Urinary bladder (tissue), 4 donors: ENCODE results near the gene CCDC183. TPM values are rescaled to one million over a fixed set of nuclear protein-coding genes. Genes with fewer than 3 reads are reported as not detected.
A peak's percentile ranks its signal among the peaks of the same experiment; 100 is the strongest.
"Not testable (repeated sequence)": the region's sequence is repeated elsewhere in the genome, so short reads cannot be mapped to it uniquely, and the experiment has no call there.

Experiments
- DNase-seq: peaks from one replicate; pipeline ENCODE4 v3.0.0-alpha.2; 2015; ENCODE audit errors: extremely low spot score
- H3K27ac ChIP-seq: one replicate; pipeline ENCODE4 v1.5.1; 2013; ENCODE audit warnings: low read depth, mild to moderate bottlenecking, moderate library complexity
- H3K36me3 ChIP-seq: one replicate; pipeline ENCODE4 v1.6.1; 2013; ENCODE audit warnings: mild to moderate bottlenecking, moderate library complexity; ENCODE audit not compliant: insufficient read depth
- H3K4me1 ChIP-seq: one replicate; pipeline ENCODE4 v1.6.1; 2013; ENCODE audit warnings: mild to moderate bottlenecking, moderate library complexity; ENCODE audit not compliant: insufficient read depth
- H3K4me3 ChIP-seq: one replicate; pipeline ENCODE4 v1.5.1; 2013; ENCODE audit warnings: low read depth, low read length
- WGBS: extraction: QIAGEN DNeasy Blood & Tissue Kit; methylation state at CpG from one replicate; pipeline ENCODE4 v1.1.7; 2013; 5-methylcytosine and 5-hydroxymethylcytosine counted together
- polyA plus RNA-seq: library from polyadenylated mRNA; stranded (reverse); fragments of 200-250 nt; gene quantifications from one replicate; pipeline ENCODE4 v1.2.3, GENCODE V29; 2013
- total RNA-seq: library from RNA; depleted of rRNA; stranded (reverse); fragments of >200 nt; gene quantifications from one replicate; pipeline ENCODE4 v1.2.3, GENCODE V29; 2014
- donor health status: healthy with polysubstance abuse.
- donor health status: healthy.

CCDC183 gene
- total and polyA plus RNA-seq, 2 donors = 0.85 to 1.5 TPM

GRCh38 chr9:136835162-136835931 lies 39.2 kb downstream of the CCDC183 start:
- no peaks in the 10 kb centered on the region for H3K4me1 ChIP-seq
- no peaks in the 10 kb centered on the region for H3K36me3 ChIP-seq
- WGBS = 88% methylated on average over 36 of the region's 36 CpGs
- no peak overlapping the region for H3K4me3 ChIP-seq
- no peak for DNase-seq
- H3K27ac ChIP-seq = no peak overlapping the region

DNA sequence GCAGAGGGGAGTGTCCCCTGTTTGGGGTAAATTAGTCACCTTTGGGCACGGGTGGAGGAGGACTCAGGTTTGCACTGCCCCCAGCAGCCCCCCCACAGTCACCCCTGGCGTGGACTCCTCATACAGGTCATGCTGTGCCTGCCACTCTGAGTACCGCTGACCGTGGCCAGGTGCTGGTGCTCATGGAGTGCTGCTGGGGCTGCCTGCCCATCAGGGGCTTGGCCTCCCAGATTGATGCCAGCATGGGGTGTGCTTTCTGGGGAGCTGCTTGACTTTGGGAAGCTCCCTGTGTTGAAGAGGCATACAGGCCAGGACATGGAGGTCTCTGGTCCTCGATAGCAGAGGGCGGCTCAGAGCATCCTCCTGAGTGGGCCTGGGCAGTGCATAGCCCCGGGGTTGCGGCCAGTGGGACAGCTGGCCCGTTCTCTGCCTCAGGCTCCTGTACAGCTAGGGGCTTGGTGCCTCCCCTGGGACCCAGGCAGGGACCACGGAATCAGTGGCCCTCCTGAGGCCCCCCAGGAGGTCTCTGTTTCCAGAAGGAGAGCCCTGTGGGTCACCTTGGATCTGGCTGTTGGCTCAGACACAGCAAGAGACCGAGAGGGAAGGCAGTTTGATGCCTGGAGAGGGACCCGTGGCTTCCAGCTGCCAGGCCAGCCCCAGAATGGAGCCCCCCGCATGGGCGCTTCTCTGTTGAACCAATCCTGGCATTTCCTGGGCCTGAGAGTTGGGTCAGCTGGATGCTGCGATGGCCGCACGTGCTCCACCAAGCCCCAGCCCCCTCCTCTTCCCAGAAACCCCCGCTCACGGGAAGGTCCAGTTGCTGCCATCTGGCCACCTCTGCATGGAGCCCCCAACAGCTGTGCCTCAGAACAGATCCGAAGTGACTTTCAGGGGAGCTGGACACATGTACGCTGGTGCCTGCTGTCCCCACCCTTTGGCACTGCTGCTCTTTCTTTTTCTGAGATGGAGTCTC lies 40.1 kb downstream of the CCDC183 start:
- no peak overlapping the region for H3K4me3 ChIP-seq
- H3K27ac ChIP-seq = no peak overlapping the region
- no peak for DNase-seq
- H3K36me3 ChIP-seq = no peaks in the 10 kb centered on the region
- WGBS = 89% methylated on average over 21 of the region's 21 CpGs
- no peaks in the 10 kb centered on the region for H3K4me1 ChIP-seq

GRCh38 chr9:136837146-136837855 lies 41.2 kb downstream of the CCDC183 start:
- no peaks in the 10 kb centered on the region for H3K36me3 ChIP-seq
- H3K4me3 ChIP-seq = no peak overlapping the region
- H3K4me1 ChIP-seq = no peaks in the 10 kb centered on the region
- 90% methylated on average over 27 of the region's 27 CpGs for WGBS
- DNase-seq = no peak
- H3K27ac ChIP-seq = no peak overlapping the region

DNA sequence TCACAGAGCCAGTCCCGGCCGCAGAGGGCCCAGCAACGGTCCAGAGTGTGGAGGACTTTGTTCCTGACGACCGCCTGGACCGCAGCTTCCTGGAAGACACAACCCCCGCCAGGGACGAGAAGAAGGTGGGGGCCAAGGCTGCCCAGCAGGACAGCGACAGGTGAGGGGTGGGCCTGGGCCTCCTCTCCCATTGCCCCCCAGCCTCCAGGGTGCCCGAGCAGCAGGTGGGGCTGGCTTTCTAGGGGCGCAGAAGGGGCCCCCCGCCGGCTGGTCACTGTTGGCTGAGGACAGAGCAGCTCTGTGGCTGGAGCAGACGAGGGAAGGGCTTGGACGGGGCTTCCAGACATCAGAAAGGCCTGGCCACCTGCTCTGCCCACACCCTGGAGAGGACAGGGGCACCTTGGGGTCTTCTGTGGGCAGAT lies 41.7 kb downstream of the CCDC183 start:
- H3K4me3 ChIP-seq, H3K4me1 ChIP-seq, H3K36me3 ChIP-seq, DNase-seq, H3K27ac ChIP-seq: not testable (repeated sequence)
- 89% methylated on average over 15 of the region's 15 CpGs for WGBS

DNA sequence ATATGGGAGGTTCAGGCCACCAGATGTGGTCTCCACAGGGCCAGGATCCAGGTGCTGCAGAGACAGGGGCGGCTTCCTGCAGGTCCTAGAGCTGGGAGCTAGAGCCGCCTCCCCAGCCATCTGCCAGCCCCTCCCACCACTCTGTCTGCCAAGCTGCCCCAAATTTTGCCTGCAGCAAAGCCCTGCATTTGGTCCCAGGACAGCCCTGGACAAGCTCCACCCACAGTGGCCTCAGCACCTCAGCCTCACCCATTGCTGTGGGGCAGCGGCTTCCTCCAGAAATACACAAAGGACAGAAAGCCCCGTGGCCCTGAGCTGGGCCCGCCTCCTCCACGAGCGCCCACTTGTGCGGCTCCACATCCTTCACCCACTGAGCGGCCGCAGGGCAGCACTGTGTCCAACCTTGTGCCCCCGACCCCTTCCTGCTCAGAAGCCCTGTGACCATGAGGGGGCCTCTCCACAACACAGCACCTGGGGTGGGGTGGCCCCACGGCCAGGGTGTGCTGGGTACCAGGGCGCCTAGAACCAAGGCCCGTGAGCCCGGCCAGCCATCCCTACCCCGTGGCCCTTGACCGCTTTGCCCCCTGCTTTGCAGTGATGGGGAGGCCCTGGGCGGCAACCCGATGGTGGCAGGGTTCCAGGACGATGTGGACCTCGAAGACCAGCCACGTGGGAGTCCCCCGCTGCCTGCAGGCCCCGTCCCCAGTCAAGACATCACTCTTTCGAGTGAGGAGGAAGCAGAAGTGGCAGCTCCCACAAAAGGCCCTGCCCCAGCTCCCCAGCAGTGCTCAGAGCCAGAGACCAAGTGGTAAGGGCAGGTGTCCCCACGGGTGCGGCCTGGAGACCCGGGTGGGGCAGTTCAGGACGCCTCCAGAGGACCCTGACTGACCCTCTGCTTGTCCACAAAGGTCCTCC lies 42.4 kb downstream of the CCDC183 start:
- H3K4me1 ChIP-seq = no peaks in the 10 kb centered on the region
- 86% methylated on average over 29 of the region's 29 CpGs for WGBS
- no peak overlapping the region for H3K27ac ChIP-seq
- H3K4me3 ChIP-seq = no peak overlapping the region
- no peaks in the 10 kb centered on the region for H3K36me3 ChIP-seq
- no peak for DNase-seq

- WGBS = 85% methylated on average over 36 of the region's 36 CpGs
Measured at GRCh38 chr9:136839229-136840139, 43.3 kb downstream of the CCDC183 start.

DNA sequence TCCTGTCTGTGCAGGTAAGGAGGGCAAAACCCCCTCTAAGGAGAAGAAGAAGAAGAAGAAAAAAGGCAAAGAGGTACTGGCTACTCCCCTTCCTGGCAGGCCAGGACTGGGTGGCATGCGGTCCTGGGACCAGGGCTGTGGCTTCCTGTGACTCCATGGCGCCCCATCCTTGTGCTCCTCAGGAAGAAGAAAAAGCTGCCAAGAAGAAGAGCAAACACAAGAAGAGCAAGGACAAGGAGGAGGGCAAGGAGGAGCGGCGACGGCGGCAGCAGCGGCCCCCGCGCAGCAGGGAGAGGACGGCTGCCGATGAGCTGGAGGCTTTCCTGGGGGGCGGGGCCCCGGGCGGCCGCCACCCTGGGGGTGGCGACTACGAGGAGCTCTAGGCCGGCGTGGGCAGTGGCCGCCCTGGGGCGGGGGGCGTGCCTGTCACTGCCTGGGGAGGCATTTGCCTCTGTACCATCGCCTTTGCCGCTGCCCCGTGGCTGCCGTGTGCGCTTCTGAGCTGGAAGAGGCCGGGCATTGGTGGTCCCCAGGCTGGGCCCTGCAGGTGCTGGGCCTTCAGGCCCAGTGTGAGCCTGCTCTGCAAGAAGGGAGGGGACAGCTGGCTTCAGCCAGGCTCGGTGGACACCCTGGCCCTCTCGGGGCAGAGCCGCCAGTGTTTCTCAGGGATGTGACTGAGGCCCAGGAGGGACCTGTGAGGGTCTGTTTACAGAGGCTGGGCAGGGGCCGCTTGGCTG lies 44.2 kb downstream of the CCDC183 start:
- H3K27ac ChIP-seq = no peak overlapping the region
- DNase-seq = no peak
- no peaks in the 10 kb centered on the region for H3K4me1 ChIP-seq
- 77% methylated on average over 32 of the region's 32 CpGs for WGBS
- no peak overlapping the region for H3K4me3 ChIP-seq
- H3K36me3 ChIP-seq = no peaks in the 10 kb centered on the region

More at GRCh38 chr9:136839229-136840139, 43.3 kb downstream of the CCDC183 start:
- no peaks in the 10 kb centered on the region for H3K4me1 ChIP-seq
- H3K27ac ChIP-seq = no peak overlapping the region
- no peak overlapping the region for H3K4me3 ChIP-seq
- H3K36me3 ChIP-seq = no peaks in the 10 kb centered on the region
- no peak for DNase-seq

DNA sequence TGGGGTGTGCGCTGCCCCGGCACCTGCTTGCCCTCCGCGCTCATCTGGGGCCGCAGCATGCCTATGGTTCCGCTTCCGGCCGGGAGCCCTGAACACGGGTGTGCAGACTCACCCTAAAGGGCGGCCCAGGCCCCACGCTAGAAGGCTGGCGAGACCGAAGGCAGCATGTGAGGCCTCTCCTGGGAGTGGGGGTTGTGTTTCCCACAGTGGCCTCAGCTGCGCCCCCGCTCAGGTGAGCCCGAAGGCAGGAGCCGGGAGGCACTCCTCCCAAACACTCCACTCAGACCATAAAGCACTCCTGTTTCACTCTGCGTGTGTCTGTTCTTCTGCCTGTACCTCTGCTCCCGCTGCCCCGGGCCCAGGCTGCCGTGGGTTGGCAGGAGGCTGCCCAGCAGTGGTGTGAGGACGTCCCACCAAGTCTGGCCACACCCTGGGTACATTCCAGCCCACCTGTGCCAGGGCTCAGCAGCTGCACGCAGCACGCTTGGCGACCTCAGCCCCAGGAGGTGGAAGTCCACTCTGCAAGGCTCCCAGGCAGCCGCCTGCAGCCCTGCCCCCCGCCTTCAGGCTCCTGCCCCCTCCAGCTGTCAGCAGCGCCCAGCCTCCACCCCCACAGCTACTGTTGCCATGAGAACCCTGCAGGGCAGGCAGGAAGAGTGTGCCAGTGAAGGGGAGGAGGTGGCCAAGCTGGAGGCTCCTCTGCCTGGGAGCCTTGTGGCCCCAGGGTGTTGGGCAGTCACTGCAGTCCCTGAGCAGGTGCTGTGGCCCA lies 44.9 kb downstream of the CCDC183 start:
- no peak for DNase-seq
- Histone ChIP-seq H3K27ac (no peak overlapping the region), H3K4me3 (no peak overlapping the region), H3K4me1 (no peaks in the 10 kb centered on the region), H3K36me3 (no peaks in the 10 kb centered on the region)
- WGBS = 70% methylated on average over 28 of the region's 28 CpGs

DNA sequence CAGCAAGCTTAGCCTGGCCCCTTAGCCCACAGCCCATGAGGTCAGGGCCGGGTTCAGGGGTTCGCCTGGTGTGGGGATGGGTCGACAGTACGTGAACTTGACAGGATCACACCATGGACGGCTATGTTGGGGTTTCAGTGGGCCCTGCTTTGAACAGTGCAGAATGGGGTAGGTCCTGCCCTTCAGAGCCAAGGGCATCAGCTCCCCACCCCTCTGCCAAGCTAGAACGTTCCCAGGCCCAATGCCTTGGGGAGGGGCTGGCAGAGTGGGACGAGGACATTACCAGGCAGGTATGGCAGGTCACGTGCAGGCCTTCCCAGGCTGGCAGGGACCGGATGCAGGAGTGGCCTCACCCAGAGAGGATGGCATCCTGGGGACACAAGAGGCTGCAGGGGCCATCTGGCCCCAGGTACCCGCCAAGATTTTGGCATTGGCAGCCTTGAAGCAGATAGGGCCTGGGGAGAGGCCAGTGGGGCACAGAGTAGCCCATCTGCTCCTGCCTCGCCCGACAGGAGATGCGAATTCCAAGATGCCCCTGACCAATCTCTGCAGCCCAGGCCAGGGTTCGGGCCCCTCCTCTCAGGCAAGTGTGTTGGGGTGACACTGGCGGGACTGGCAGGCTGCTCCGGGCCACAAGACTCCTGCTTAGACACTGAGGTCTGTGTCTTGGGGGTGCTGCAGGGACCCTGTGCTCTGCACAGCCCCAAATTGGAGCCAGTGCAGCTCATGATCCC lies 45.7 kb downstream of the CCDC183 start:
- not testable (repeated sequence) for H3K27ac ChIP-seq, H3K4me3 ChIP-seq, H3K4me1 ChIP-seq, DNase-seq, H3K36me3 ChIP-seq
- WGBS = 51% methylated on average over 16 of the region's 16 CpGs

DNA sequence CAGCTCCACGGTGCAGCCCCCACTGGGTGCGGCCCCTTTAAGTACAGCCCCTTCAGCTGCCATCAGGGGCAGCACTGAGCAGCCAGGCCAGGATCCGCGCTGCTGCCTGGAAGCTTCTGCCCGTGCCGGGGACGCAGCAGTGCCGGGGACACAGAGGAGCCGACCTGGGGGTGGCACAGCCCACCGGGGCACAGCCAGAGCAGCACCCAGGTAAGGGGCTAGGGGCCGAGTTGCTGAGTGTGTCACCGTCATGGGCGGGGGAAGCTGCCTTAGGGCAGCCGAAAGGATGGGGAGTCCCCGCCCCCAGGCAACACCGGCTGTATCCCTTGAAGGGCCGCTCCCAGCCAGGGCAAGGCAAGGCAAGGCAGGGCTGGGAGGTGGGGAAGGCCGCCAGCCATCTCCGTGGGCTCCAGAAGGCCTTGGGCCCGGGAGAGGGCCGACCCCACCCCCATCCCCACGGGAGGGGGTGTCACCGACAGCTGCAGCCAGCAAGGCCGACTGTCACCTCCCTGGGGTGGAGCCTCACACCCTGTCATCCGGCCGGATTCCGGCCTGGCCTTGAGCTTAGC lies 46.3 kb downstream of the CCDC183 start, which contains the start of gene AJM1:
AJM1 (plus strand) TSS at position 99 of the 569 bp plus-strand sequence. CDS start 1,937 bp downstream, outside the sequence.
- H3K27ac ChIP-seq, H3K4me1 ChIP-seq, DNase-seq, H3K36me3 ChIP-seq: not testable (repeated sequence)
- under 1% methylated on average over 23 of the region's 27 CpGs for WGBS
- peak within 1 kb of the TSS; percentile 40 for H3K4me3 ChIP-seq
